GM19035 (cell line): ENCODE measurements around the gene SF3A1.
A peak's percentile ranks its signal among the peaks of the same experiment; 100 is the strongest.

Source experiments
- ATAC-seq: cut with Tn5 transposase; IDR thresholded peaks from one replicate; pipeline ENCODE4 v1.9.1; 2021; ENCODE audit not compliant: unreplicated experiment

The SF3A1 gene

DNA sequence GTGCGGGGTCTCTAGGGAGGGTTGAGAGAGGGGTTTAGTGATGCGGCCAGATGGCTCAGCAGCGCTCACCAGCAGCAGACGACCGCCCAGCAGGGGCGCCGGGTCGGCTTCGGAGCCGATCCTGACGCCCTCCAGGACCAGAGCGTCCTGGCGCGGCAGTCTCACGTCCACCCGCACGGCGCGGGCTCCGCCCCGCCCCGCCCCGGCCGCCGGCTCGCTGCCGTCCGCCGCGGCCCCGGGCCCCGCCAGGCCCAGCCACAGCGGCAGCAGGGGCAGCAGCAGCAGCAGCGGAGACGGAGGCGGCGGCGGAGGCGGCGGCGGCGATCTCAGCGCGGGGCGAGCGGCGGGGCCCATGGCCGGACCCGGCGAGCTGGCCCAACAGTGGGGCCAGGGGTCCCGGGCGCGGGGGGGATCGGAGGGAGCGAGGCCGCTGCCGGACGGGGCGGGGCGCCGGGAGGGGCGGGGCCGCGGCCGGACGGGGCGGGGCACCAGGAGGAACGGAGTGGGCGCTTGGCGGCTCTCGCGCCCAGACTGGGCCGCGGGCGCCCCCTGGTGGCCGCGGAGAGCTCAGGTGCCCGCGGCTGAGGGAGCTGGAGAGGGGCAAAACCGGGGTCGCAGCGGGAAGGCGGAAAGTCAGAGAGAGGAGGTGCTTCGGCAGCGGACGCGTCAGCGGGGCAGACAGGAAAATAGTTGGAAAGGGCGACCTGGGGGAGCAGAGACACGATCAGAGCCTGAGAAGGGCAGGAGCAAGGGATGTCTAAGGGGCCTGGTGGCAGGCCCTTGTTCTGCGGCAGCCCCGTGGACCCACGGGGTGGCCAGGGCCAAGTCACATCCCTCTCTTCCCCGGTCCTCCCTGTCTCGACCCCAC, 30.5 kb upstream of the SF3A1 start, which contains the start of gene RNF215:
Gene RNF215, minus strand, starts transcription at position 452 of the 868 bp plus-strand sequence. Its CDS starts 98 bp downstream, at position 354.
- peak; percentile 76 for ATAC-seq

DNA sequence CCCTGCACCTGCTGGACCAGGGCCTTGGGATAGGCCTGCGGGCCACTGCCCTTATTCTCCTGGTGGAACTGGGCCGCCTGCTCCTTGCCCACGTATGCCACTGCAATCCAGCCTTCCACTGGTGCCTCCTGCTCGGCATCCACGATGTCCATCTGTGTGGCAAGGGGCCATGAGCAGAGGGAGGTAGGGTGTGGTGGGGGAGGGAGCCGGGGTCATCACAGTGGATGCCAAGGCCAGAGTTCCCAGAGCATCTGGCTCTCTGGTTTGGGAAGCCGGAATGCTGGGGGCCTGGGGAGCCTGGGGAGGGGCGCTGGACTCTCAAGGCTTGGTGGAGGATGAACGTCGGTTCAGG, 29.9 kb upstream of the SF3A1 start:
- ATAC-seq: no peak

- no peak for ATAC-seq
These were observed 29.2 kb upstream of the SF3A1 start for GRCh38 chr22:30385942-30386341.

DNA sequence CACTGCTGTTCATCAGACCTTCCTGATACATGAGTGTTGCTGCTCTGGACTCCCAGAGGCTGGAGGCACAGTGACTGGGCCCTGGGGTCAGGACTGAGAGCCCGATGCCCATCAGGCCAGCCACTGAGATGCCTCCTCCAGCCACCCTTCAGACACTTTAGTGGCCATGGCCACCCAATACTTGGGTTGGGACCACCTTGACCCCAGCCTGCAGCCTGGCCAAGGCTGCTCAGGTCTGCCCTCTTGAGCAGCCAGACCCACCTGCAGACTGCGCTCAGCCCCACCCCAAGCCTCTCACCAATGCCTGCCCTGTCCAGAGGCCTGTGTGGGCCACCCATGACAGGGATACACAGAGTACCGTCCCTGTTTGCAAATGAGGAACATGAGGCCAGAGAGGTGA, 26.4 kb upstream of the SF3A1 start:
- ATAC-seq: no peak

- no peak for ATAC-seq
These were observed 25.6 kb upstream of the SF3A1 start for GRCh38 chr22:30382340-30382739.

GRCh38 chr22:30381264-30381663, 24.6 kb upstream of the SF3A1 start:
- no peak for ATAC-seq

GRCh38 chr22:30380011-30380410, 23.3 kb upstream of the SF3A1 start:
- ATAC-seq: no peak

DNA sequence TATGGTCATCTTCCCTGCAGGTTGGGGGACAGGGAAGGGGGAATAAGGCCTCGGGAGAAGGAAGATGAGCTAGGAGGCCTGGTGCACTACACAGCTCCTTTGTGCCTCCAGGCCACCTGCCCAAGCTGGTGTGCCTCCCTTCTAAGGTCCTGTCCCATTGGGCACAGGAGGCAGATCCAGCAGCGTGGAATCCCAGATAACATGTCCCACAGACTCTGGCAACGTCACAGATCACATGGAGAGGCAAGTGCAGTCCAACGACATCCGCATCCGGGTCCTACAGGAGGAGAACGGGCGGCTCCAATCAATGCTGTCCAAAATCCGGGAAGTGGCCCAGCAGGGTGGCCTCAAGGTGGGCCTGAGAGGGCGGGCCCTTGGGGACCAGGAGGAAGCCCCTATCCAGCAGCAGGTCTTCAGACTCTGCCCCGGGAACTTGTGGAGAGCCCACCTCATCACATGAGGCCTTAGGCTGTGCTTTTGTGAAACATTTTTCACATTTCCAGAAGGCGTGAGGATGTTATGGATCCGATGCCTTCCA, 18.7 kb upstream of the SF3A1 start:
- ATAC-seq: no peak

DNA sequence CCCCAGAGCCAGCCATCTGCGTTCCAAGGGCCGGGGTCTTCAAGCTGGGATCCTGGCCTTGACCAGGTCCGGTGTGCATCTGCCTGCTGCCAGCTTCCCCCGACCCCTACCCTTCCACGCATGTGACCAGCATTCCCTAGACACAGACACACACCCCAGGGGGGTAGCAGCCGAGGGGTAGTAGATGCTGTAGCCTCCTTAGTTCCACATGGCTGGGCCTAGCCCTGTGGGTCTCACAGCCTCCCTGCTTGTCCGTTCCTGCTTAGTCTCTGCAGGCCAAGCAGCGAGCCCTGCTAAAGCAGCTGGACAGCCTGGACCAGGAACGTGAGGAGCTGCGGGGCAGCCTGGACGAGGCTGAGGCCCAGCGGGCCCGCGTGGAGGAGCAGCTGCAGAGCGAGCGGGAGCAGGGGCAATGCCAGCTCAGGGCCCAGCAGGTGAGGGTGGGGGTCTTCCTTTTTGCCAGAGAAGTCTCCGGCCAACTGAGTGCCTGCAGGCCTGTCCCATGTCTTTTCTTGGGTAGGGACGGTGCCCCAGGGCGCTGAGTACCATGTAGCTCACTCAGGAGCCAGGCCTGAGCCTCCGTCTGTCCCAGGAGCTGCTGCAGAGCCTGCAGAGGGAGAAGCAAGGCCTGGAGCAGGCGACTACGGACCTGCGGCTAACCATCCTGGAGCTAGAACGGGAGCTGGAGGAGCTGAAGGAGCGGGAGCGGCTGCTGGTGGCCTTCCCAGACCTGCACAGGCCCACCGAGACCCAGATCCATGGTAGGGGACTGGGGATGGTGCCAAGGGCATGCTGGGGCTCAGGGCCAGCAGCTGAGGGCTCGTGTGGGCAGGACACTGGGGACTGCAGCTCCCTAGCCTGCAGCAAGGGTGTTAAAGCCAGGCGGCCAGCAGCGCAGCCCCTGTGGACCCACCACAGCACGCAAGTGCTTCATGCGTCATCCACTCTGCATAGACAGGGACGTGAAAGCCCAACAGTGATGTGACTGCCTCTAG, 16.9 kb upstream of the SF3A1 start:
- no peak for ATAC-seq

GRCh38 chr22:30372915-30373314, 16.2 kb upstream of the SF3A1 start:
- no peak for ATAC-seq

DNA sequence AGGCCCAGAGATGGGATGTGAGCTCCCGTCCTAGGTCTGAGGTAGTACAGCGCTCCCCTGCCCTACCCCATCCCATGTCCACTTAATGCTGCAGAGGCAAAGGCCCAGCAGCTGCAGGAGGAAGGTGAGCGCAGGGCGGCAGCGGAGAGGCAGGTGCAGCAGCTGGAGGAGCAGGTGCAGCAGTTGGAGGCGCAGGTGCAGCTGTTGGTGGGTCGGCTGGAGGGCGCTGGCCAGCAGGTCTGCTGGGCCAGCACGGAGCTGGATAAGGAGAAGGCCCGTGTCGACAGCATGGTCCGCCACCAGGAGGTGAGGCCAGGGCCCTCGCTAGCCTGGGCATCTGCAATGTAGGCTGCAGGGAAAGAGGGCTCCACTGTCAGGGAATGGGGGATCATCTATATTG, 15.3 kb upstream of the SF3A1 start:
- ATAC-seq: no peak

DNA sequence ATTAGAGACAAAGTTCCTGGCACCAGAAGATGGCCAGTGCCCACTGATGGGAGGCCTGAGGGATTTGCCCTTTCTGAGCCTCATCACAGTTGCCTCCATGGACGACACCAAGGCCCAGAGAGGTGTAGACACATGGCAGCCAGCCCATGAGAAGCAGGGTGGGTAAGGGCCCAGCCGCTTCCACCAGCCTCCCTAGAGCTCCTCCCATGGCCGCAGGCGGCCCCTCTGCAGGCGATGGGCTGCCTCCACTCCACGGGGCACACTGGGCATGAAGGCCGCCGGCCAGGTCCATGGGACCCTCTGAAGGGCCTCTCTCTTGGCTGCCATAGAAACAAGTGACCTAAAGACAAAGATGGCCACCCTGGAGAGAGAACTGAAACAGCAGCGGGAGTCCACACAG, 14.6 kb upstream of the SF3A1 start:
- no peak for ATAC-seq

DNA sequence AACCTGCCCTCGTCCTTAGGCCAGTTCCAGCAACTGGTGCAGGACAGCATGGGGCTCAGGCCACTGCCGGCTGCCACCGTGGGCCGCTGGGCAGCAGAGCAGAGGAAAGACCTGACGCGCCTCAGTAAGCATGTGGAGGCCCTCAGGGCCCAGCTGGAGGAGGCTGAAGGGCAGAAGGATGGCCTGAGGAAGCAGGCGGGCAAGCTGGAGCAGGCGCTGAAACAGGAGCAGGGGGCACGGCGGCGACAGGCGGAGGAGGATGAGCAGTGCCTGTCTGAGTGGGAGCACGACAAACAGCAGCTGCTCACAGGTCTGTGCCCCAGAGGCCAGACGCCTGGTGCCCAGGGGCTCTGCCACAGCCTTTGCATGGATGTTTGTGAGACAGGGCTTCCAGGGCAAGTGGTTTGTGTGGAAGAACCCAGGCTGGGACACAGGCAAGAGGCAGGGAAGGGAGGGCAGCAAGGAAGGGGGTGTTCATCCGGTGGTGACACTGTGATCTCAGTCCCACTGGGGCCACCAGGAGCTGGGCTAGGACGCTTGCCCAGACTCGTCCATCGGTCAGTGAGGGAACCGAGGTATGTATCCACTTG, 14.0 kb upstream of the SF3A1 start:
- no peak for ATAC-seq

GRCh38 chr22:30368420-30368819, 11.7 kb upstream of the SF3A1 start:
- ATAC-seq: no peak

DNA sequence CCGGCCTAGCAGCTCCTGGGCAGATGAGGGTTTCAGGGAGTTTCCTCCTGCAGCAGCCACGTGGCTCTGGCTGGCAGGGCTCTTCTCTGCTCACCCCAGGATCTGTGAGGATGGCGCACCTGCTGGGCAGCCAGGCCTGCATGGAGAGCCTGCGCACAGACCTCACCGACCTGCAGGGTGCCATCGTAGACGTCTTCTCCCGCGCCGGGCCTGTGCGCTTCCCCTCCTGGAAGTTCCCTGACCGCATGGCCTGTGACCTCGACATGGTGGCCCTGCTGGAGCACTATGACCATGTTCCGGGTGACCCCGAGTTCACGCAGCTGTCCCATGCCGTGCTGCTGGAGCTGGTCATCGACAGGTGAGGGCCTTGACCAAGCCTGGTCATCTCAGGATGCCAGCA, 9.2 kb upstream of the SF3A1 start:
- ATAC-seq: no peak

DNA sequence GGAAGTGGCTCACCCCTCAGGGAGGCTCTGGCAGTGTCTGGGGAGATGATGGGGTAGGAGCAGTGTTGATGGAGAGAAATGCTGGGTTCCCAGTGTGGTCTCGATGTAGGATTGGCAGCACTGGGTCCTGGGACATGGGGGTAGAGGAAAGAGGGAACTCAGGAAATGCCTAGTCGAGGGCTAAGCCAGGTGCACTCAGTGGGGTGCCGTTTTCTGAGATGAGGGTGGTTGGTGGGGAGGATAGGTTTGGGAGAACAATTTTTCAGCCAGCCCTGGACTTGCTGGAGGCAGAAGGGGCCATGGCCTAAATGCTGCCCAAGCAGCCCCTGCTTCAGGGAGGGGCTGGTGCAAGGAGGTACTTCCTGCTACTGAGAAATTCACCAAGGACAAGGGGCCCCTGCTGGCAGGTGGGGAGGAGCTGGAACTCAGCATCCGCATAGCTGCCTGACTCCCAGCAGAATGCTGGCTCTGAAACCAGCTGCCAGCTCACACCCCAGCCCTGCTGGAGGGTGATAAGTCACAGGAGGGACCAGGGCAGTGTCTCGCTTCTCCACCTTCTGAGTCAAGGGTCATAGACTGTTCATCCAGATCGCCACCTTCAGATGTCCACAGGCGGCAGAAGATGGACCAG, 6.1 kb upstream of the SF3A1 start:
- no peak for ATAC-seq

DNA sequence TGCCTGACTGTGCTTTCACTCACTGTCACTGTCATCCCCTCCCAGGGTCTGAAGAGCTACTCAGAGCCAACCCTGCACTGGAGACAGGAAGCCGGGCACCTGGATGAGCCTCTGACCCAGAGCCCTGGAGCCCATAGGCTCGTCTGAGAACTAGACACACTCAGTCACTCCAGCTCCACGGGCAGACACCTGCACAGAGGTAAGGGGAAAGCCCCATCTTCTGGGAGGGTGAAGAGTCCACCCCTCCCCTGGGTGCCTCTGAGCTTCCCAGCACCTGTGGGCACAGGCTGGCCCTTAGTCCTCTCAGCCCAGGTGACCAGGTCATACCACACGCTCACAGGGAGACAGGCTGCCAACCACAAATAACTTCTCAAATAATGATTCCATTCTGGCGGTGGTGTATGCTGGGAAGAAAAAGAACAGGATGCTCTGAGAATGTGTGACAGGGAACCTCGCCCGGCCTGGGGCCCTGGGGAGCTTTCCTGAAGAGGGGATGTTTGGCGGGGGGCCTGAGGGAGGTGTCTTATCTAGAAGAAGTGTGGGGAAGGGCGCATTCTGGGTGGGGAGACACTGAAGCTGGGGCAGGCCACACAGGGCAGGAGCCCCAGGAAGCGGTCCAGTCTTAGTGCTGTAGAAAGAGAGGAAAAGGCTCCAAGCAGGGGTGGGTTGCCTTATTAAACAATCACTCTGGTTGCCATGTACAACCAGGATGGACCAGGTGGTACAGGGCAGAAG, 5.4 kb upstream of the SF3A1 start:
- ATAC-seq: no peak

- no peak for ATAC-seq
These were observed 1.8 kb upstream of the SF3A1 start for GRCh38 chr22:30358541-30358940.

DNA sequence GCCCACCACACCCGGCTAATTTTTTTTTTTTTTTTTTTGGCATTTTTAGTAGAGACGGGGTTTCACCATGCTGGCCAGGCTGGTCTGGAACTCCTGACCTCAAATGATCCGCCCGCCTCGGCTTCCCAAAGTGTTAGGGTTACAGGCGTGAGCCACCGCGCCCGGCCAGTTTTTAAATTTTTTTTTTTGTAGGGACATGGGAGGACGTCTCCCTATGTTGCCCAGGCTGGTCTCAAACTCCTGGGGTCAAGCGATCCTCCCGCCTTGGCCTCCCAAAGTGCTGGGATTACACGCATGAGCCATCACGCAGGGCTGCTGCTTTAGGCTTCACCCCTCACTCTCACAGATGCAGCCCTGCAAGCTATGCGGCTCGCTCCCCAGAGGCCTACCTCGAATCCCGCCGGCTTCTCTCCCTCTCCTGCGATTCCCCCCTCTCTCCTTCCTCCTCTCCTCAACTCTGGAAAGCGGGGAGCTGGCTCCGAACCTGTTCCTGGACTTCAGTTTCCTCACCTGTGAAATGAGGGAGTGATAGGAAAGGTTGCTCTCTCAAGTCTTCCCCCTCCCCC, 1.0 kb upstream of the SF3A1 start:
- ATAC-seq: no peak

- no peak for ATAC-seq
These were observed 509 bp upstream of the SF3A1 start for GRCh38 chr22:30357236-30357570.
